AG04449 (cell line): Measurements from ENCODE around the gene TBC1D5.
"Not testable (repeated sequence)": the region's sequence is repeated elsewhere in the genome, so short reads cannot be mapped to it uniquely, and the experiment has no call there.

Experiments
- CTCF ChIA-PET: fragments of 350-600 bp; formaldehyde crosslinking; extraction: SDS; loops from one replicate; lab custom pipeline; 2021; ENCODE audit warnings: antibody characterized with exemption; lab: Yijun Ruan, JAX
- POLR2A ChIA-PET: fragments of 400-600, 350-600 bp; formaldehyde crosslinking; extraction: SDS; loops from one replicate; lab custom pipeline; 2020; ENCODE audit warnings: antibody characterized with exemption, inconsistent platforms; lab: Yijun Ruan, JAX
- DNase-seq: peaks from one replicate; pipeline ENCODE4 v3.0.0-alpha.2; 2010; ENCODE audit warnings: low read depth, low spot score
- H3K4me3 ChIP-seq: 2 replicates; pipeline ENCODE4 v1.5.1; 2011; ENCODE audit warnings: low read depth, mild to moderate bottlenecking, control low read depth, low read length
- TF ChIP-seq, protein P1 (sequence below): IDR thresholded peaks from one replicate; pipeline ENCODE4 v1.5.1; 2011; ENCODE audit warnings: mild to moderate bottlenecking, moderate library complexity, low read length, control low read depth, inconsistent platforms; ENCODE audit not compliant: insufficient read depth; ENCODE audit errors: missing control alignments

The TBC1D5 gene

DNA sequence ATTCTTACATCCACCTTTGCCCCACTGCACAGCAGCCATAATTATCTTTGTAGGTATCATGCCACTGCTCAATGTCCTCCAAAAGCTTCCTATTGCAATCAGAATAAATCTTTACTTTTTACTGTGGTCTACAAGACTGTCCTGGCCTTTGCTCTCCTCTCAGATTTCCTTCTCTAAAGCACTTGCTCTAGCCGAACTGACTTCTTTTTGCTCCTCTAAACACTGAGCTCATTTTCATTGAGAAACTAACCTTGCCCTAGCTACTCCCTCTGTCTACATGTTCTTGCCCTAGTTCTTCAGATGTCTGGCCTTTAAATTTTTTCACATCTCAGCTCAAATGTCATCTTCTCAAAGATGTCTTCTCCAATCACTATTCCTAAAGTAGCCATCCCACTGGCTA is 342.8 kb downstream of the TBC1D5 start:
- DNase-seq: no peak
- CTCF ChIA-PET: interaction anchor here (0.6 to 2.0 kb wide), 3 partner anchors 11 to 14 kb away, joined by 3 to 9 read pairs (median 6); no protein-coding TSS in a partner anchor
- POLR2A ChIA-PET: no interaction called here
- no peak overlapping the region for H3K4me3 ChIP-seq
- TF ChIP-seq, protein P1, sequence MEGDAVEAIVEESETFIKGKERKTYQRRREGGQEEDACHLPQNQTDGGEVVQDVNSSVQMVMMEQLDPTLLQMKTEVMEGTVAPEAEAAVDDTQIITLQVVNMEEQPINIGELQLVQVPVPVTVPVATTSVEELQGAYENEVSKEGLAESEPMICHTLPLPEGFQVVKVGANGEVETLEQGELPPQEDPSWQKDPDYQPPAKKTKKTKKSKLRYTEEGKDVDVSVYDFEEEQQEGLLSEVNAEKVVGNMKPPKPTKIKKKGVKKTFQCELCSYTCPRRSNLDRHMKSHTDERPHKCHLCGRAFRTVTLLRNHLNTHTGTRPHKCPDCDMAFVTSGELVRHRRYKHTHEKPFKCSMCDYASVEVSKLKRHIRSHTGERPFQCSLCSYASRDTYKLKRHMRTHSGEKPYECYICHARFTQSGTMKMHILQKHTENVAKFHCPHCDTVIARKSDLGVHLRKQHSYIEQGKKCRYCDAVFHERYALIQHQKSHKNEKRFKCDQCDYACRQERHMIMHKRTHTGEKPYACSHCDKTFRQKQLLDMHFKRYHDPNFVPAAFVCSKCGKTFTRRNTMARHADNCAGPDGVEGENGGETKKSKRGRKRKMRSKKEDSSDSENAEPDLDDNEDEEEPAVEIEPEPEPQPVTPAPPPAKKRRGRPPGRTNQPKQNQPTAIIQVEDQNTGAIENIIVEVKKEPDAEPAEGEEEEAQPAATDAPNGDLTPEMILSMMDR: no peak

DNA sequence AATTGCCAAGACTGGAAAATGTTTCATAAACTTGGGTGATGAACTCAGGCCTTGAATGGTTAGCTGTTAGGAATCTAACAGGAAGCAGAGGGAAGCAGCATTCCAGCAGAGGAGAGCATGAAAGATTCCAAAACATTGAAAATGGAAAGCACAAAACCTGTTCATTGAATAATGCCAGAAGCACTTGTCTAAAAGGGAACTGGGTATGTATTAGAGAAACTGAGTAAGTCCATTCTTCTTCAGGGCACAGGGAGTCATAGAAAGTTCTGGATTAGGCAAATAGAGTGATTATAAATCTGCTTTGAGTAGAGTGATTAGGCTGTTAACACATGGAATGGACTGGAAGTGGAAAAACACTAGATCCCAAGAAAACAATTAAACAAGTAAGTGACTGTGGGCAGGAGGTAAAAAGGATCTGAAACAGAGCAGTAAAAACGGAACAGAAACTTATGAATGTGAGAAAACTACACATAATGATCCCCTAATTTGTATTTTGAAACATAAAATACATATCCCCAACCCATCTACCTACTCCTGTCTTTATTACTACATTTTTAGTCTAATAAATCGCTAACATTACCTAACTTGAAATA is 343.4 kb downstream of the TBC1D5 start:
- TF ChIP-seq, protein P1: no peak
- CTCF ChIA-PET: interaction anchor here (2.0 kb wide), 1 partner anchor 12 kb away, joined by 6 read pairs; no protein-coding TSS in a partner anchor
- DNase-seq: no peak
- POLR2A ChIA-PET: no interaction called here
- H3K4me3 ChIP-seq: no peak overlapping the region

DNA sequence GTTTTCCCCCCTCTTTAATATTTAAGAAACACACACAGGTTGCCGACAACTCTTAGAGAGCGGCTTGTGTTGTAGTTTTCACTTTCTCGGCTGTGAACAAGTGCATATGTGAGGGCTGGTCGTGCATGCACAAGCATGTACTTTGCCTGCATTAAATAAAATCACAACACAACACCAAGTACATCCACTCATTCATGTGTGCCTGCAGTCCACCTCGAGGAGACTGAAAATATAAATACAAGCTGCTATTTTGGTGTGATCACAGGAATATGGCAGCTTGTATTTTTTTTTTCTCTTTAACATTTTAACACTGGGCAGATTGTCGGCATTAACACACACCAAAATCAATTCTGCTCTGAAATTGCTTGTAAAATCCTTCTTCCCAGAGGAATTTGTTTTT is 346.4 kb downstream of the TBC1D5 start:
- POLR2A ChIA-PET: no interaction called here
- no peak overlapping the region for H3K4me3 ChIP-seq
- CTCF ChIA-PET: interaction anchor here (3.0 kb wide), 1 partner anchor 18 kb away, joined by 11 read pairs; no protein-coding TSS in a partner anchor
- TF ChIP-seq, protein P1: no peak
- no peak for DNase-seq

DNA sequence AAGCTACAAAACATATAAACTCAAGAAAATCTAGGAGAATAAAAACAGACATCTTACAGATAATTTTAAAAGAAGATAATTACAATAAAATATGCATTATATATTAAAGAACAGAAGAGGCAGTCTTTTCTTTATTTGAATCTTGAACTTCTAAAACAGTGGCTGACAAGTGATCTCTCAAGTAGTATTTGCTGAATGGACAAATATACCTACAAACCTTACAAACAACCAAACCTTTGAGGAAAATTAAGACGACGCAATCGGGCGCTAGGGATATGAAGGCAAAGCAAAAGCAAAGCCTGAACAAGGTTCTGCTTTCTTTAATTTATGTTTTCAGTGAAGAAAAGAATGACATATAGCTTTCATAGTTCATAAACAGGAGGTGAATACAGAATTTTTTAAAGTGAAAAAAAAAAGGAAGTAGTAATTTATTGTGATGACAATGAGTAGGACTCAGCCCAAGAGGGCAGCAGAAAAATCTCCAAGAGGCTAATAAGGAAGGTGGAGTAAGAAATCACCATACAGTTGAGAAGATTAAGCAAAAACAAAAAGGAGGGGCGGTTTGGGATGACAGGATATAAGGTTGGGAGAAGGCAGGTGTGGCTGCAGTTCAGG is 347.8 kb downstream of the TBC1D5 start:
- TF ChIP-seq, protein P1: no peak
- no peak overlapping the region for H3K4me3 ChIP-seq
- DNase-seq: no peak
- POLR2A ChIA-PET: no interaction called here
- CTCF ChIA-PET: no interaction called here

DNA sequence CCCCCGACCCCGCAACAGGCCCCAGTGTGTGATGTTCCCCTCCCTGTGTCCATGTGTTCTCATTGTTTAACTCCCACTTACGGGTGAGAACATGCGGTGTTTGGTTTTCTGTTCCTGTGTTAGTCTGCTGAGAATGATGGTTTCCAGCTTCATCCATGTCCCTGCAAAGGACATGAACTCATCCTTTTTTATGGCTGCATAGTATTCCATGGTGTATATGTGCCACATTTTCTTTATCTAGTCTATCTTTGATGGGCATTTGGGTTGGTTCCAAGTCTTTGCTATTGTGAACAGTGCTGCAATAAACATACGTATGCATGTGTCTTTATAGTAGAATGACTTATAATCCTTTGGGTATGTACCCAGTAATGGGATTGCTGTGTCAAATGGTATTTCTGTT is 349.9 kb downstream of the TBC1D5 start:
- DNase-seq, POLR2A ChIA-PET, CTCF ChIA-PET: not testable (repeated sequence)

DNA sequence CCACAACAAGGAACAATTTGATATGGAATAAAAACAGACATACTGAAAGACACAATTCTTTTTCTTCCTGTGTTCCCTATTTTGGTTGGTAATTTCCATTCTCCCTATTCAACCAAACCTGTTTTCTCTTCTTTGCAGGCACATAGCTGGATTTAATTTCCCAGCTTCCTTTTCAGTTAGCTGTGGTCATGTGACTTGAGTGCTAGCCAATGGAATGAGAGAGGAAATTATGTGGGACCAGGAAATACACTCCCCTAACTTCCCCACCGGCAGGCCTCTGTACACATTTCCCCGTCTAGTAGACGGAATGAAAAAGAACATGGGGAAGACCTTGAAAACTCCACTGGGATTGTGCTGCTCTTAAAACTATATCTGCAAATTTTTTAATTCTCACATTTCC is 351.6 kb downstream of the TBC1D5 start:
- TF ChIP-seq, protein P1: no peak
- H3K4me3 ChIP-seq: no peak overlapping the region
- DNase-seq: no peak
- ChIA-PET CTCF (interaction anchor here (0.8 to 1.9 kb wide), 2 partner anchors 23 to 451 kb away, joined by 3 to 9 read pairs; no protein-coding TSS in a partner anchor), POLR2A (no interaction called here)

More for the DNA sequence above, 349.9 kb downstream of the TBC1D5 start:
- not testable (repeated sequence) for H3K4me3 ChIP-seq
